Measurements from ENCODE around the gene GALNT4.
A peak's percentile ranks its signal among the peaks of the same experiment; 100 is the strongest.

The GALNT4 gene

DNA sequence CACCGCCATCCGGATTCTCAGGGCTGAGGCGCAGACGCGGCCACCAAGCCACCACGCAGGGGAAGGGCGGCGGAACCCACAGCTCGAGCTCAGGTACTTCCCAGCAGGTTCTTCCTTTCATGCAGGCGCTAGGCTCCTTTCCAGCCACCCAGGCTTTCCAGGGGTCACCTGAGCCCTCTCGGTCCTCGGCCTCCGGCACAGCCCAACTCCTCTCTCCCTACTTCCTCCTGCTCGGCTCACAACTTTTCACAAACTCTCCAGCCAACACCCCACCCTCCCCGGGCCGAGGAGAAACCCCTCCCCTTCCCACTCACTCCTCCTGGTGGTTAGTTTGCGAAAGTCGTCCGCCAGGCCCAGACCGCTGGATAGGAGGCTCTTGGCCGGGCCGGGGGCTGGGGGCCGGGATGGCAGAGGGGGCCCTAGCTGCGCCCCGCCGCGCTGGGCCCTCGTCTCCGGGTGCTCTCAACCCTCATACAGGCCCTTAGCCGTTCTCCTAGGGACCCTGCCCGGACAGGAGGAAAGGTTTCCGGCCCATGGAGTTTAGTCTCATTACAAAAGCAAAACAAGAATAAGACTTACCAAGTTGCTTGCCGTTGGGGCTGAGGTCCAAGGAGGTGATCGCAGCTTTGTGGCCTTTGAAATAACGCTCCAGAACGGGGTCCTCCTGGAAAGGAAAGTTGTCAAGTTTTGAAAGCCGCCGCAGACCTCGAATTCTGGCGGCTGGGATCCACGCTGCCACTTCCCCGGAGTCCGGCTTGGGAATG is at the start of gene GALNT4:
GALNT4 (minus strand) TSS at position 256 of the 764 bp plus-strand sequence; CDS start at position 9, 247 bp downstream.
- DNase-seq = peak; percentile 90

GRCh38 chr12:89573051-89573810 is 48.6 kb upstream of the GALNT4 start:
- DNase-seq = no peak

- DNase-seq = no peak
Observed at GRCh38 chr12:89571491-89572195, 47.0 kb upstream of the GALNT4 start.

- no peak for DNase-seq
Observed at GRCh38 chr12:89568484-89568883, 43.9 kb upstream of the GALNT4 start.

DNA sequence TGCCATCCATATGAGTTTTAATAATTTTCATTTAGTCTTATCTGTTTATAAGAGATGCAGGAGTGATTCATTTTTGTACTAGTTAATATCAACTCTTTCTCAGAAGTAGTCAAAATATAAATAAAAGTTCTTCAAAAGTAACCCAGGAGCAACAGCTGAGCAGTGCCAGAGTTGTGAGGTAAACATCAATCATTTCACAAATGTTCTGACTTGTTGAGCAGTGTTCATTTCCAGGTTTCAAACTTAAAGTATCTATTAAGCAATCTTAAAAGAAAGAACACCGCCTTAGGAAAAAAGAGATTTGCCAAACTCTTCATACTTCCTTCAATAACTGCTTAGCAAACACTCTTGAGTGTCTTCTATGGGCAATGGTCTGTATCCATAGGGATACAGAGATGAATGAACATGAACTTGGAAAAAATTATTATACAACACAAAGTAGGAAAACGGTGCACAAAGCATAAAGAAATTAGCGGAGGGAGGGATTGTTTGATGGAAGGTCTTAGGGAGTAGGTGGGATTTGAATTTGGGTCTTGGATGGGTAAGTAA is 43.2 kb upstream of the GALNT4 start:
- no peak for DNase-seq

- no peak for DNase-seq
Observed at GRCh38 chr12:89566615-89567014, 42.0 kb upstream of the GALNT4 start.

DNA sequence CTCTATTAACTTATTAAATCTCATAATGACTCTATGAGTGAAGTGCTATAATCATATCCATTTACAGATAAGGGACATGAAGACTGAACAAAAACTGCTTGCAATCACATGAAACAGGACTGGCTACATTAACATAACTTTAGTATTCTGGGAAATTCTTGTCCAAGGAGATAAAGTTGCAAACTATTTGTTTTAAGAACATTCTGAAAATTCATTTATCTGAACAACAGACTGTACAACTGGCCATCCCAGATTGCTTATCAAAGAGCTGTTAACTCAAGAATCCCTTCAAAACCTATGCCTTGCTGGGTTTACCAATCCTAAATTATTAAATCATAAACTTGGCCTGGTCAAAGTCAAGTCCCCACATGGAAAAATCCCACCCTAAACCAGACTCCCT is 40.4 kb upstream of the GALNT4 start:
- no peak for DNase-seq

DNA sequence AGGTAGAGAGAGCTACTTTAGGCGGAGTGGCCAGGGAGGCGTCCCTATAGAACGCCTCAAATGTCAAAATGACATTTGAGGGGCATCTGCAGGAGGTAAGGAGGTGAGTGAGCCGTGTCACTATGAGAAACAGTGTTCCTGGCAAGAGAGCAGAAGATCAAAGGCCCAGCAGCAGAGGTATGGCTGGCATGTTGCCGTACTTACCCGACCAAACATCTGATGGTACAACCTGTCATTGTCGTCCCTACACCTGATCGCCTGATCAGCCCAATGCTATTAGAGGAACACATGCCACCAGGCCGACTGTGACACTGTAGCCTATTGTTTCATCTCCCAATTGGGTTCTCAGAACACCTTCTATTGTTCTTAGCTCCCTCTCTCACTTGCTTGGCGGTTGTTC is 35.2 kb upstream of the GALNT4 start:
- no peak for DNase-seq

GRCh38 chr12:89556976-89557375 is 32.4 kb upstream of the GALNT4 start:
- no peak for DNase-seq

DNA sequence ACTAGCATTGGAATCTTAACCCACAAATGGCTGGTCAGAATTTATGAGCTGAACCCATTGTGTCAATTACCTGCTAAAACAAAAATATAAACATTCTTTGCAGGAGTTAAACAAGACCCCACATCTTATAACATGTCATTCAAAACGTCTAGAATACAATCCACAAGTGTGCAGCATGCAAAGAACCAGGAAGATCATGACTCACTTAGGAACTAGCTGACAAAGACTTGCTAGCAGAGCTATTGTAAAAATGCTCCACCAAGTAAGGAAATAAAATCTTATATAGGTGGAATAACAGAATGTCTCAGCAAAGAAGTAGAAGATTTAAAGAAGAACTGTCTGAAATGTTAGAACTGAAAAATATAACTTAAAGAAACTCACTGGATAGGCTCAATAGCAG is 27.8 kb upstream of the GALNT4 start:
- no peak for DNase-seq

GRCh38 chr12:89551747-89552146 is 27.2 kb upstream of the GALNT4 start:
- no peak for DNase-seq

DNA sequence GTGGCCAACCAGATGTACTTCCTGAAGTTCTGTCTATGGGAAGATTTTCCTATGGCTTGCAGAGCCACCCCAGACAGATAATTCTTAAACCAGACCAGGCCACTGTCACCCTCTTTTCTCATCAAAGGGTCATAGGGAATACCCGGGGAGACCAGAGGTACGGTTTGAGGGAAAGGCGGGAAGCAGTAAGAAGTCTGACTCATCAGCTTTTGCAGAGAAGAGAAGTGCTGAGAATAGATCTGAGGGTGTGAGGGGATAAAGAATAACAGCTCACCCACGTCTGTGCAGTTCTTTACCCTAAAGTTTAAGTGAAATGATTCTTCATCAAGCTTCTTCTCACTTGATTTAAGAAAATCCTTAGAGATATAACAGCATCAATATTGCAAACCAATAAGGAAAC is 22.5 kb upstream of the GALNT4 start:
- DNase-seq = no peak

GRCh38 chr12:89546151-89546550 is 21.6 kb upstream of the GALNT4 start:
- DNase-seq = no peak

DNA sequence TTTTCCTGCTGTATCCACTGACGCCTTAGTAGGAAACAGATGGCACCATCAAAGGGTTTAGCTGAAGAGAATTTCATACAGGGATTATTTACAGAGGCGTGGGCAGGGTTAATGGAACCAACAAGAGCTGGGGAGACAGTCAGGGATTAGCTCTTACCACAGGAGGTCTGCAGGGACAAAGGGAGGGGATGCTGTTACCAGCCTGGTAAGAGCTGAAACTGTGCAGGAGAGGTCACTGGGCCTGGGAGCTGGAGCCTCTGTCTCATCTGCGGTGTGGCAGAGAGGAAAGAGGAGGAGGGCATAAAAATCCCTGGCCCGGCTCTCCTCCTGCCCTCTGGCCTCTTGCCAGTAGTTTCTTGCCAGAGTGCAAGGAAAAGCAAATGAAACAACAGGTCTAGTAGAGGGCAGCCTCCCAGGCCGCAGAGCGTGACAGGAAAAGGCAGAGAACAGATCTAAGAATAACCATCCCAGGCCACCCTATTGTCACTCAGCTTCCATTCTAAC is 20.1 kb upstream of the GALNT4 start:
- peak; percentile 74 for DNase-seq

- DNase-seq = no peak
Observed at GRCh38 chr12:89544022-89544421, 19.4 kb upstream of the GALNT4 start.

DNA sequence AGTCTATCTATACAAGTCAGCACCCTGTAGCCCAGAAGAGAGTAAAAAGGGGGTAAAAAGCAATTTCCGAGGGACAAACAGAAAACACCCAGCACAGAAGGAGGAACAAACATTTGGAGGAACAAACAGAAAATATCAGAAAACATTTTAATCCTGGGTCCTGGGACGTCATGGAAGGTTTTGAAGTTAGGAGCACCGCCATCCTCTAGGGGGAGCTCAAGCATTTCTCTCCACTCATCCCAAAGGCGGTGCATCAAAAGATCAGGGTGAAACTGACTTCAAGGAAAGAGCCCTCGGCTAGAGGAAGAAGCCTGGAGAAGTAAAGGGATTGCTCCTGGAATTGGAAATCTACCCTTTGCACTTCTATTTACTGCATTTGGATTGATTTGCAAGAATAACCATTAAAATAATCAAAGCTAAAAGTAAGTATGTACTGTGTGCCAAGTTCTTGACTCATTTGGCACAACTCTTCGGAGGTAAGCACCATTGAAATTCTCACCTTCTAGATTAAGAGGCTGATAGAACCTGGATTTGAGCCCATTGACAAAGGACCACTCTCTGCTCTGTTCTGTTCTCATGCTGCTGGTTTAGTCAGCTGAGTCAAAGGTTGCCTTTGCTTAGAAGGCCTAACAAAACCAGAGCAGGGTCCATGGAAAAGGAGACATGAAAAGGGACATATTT is 18.5 kb upstream of the GALNT4 start:
- peak; percentile 72 for DNase-seq

DNA sequence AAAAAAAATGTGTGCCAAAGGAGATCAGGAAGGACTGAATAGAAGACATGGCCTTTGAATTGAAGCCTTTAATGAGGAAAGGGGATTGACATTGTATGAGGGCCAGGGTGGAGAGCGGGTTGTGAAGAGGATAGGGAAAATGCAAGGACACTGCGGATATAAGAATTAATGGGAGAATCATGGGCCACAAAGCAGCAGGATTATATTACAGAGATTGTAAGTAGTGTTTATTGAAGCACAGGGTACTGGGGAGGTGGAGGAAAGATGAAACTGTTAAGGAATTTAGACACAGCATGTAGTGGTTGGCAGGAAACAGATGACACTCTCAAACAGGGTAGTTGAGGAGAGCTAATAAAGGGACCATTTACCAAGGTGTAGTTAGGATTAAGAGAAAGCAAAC is 17.6 kb upstream of the GALNT4 start:
- no peak for DNase-seq

DNA sequence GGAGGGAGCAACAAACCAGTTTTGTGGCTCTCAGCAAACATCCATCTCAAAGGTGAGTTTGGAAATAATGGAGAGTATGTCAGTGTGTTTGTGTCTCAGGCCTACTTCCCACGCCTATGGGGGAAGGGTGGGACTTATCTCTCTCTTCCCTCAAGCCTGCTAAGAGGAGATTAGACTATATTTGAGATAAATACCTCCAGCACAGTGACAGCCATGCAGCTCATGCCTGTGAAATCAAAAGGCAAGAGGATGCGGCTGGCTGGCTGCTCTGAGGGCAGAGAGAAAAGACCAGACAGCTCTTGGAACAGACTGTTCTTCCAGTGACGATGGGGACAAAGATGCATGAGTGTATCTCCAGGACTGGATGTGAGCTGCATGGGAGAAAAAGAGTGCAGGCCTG is 16.0 kb upstream of the GALNT4 start:
- DNase-seq = no peak

DNA sequence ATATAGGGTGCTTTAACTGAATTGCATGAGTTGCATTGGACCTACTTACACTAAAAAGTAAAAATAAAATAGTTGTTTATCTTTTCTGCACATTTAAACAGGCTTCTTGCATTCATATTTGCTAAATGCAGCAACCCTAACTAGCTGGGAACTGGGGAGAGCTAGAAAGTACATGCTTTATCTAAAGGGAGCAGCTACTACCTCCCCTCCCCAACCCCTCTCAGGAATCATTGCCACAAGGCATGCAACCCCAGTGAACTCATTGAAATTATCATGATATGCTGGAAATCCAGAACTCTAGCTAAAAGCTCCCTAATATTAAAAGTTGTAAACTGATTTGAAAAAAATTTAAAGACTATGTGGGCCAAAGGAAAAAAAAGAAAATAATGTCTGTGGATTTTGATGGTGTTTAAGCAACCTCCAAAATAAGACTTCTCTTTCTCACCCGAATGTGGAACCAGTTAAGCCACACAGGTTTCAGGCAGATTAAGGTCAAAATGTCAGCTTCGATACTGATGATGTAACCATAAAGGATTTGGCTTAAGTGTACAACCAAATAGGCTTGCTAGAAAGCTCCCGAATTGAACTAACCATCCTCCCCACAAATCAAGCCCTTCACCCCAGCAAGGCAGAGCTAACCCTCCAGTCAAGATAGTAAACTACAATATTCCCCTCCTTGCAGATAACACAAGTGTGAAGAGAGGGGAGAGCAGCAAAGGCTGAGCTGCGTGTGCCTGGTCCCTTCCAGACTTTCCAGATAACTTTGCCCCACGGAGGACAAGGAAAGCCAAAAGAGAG is 15.0 kb upstream of the GALNT4 start:
- no peak for DNase-seq

DNA sequence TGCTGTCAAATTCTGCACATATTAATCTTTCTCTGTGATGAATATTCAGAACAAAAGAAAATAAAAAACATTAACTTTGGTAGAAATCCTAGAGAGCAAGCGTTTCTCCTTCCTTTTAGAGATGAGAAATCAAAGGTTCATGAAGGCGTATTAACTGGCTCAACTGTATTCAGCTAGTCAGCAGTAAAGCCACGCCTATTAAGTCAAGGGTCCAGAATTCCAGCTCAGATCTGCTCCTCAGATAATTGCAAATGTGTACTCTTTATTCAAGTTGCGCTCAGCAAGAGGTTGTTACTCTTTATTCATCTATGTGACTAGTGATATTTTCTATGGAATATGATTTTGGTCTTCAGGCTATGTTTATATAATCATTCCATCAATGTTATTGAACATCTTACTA is 14.3 kb upstream of the GALNT4 start:
- no peak for DNase-seq

GRCh38 chr12:89537389-89537788 is 12.8 kb upstream of the GALNT4 start:
- no peak for DNase-seq

DNA sequence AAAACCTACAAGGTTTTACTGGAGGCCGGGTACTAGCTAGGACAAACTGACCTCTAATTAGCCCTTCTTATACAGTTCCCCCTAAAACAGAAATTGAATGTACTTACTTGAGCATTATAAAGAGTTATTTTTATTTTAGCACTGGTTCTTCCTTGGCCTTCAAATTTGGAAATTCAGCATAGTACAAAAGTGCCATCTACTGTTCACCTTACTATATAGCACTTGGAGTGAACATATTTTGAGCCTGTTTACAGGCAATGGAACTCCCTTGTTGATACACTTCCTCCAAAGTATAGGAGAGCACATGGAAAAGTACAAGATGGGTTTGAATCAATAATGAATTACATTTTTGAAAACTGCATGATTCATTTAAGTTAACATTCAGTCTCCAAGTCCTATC is 5.1 kb upstream of the GALNT4 start:
- peak; percentile 35 for DNase-seq
